GM18526 (cell line): ENCODE results near the gene COL4A4.

Experiments
- POLR2A ChIP-seq: IDR thresholded peaks from 3 replicates; pipeline ENCODE4 v1.6.1; 2011; ENCODE audit not compliant: insufficient read length; ENCODE audit errors: extremely low read depth

COL4A4 gene

GRCh38 chr2:227163998-227164762 is at the start of gene COL4A4, which contains the start of gene COL4A3:
Gene COL4A4, minus strand, starts transcription at chr2:227164205. Its CDS starts 16,722 bp downstream, at chr2:227147483.
Gene COL4A3, plus strand, starts transcription at chr2:227164624. Its CDS starts 103 bp downstream, at chr2:227164727.
- TF ChIP-seq POLR2A: peak; percentile 9

GRCh38 chr2:227207573-227207972 is 43.6 kb upstream of the COL4A4 start:
- no peak for TF ChIP-seq POLR2A

GRCh38 chr2:227206406-227206805 is 42.4 kb upstream of the COL4A4 start:
- no peak for TF ChIP-seq POLR2A

GRCh38 chr2:227205701-227206100 is 41.7 kb upstream of the COL4A4 start:
- TF ChIP-seq POLR2A: no peak

- no peak for TF ChIP-seq POLR2A
Observed at GRCh38 chr2:227204452-227204851, 40.4 kb upstream of the COL4A4 start.

- TF ChIP-seq POLR2A: no peak
Observed at GRCh38 chr2:227201771-227202170, 37.8 kb upstream of the COL4A4 start.

- no peak for TF ChIP-seq POLR2A
Observed at GRCh38 chr2:227198866-227199265, 34.9 kb upstream of the COL4A4 start.

GRCh38 chr2:227194219-227194618 is 30.2 kb upstream of the COL4A4 start:
- TF ChIP-seq POLR2A: no peak

GRCh38 chr2:227192491-227192890 is 28.5 kb upstream of the COL4A4 start:
- no peak for TF ChIP-seq POLR2A

GRCh38 chr2:227191367-227191766 is 27.4 kb upstream of the COL4A4 start:
- no peak for TF ChIP-seq POLR2A

- no peak for TF ChIP-seq POLR2A
Observed at GRCh38 chr2:227188292-227188691, 24.3 kb upstream of the COL4A4 start.

GRCh38 chr2:227186751-227187150 is 22.7 kb upstream of the COL4A4 start:
- no peak for TF ChIP-seq POLR2A

GRCh38 chr2:227185615-227186232 is 21.7 kb upstream of the COL4A4 start:
- no peak for TF ChIP-seq POLR2A

GRCh38 chr2:227183657-227184367 is 19.8 kb upstream of the COL4A4 start:
- no peak for TF ChIP-seq POLR2A

- TF ChIP-seq POLR2A: no peak
Observed at GRCh38 chr2:227182765-227183164, 18.8 kb upstream of the COL4A4 start.

GRCh38 chr2:227180770-227181169 is 16.8 kb upstream of the COL4A4 start:
- no peak for TF ChIP-seq POLR2A
